Measurements from ENCODE around the gene HPX.

Gene HPX

DNA sequence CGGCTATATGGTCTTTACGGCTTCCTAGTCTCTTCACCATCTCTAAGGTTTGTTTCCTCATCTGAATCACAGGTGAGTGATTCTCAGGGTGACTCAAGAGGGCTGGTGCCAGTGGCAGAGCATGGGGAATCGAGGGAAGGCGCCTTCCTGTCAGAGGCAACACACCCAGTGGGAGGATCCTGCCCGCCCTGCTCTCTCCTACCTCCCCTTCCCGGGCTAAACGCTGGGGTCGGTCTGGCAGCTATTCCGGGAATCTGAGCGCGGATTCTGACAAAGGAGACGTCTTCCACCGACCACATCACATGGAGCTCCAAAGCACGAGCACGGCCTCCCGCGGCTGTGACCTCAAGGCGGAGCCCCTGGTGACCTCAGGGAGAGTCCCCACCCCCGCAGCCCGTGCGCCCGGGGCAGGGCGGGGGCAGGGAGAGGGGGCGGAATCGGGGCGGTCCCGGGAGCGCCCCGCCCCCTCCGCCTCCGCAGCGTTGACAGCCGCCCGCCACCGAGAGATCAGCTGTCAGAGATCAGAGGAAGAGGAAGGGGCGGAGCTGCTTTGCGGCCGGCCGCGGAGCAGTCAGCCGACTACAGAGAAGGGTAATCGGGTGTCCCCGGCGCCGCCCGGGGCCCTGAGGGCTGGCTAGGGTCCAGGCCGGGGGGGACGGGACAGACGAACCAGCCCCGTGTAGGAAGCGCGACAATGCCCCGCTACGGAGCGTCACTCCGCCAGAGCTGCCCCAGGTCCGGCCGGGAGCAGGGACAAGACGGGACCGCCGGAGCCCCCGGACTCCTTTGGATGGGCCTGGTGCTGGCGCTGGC, 50.7 kb downstream of the HPX start, which contains the start of gene SMPD1:
SMPD1 (plus strand) TSS at position 570 of the 813 bp plus-strand sequence; CDS start at position 695, 125 bp downstream.
- TF ChIP-seq, protein P1, sequence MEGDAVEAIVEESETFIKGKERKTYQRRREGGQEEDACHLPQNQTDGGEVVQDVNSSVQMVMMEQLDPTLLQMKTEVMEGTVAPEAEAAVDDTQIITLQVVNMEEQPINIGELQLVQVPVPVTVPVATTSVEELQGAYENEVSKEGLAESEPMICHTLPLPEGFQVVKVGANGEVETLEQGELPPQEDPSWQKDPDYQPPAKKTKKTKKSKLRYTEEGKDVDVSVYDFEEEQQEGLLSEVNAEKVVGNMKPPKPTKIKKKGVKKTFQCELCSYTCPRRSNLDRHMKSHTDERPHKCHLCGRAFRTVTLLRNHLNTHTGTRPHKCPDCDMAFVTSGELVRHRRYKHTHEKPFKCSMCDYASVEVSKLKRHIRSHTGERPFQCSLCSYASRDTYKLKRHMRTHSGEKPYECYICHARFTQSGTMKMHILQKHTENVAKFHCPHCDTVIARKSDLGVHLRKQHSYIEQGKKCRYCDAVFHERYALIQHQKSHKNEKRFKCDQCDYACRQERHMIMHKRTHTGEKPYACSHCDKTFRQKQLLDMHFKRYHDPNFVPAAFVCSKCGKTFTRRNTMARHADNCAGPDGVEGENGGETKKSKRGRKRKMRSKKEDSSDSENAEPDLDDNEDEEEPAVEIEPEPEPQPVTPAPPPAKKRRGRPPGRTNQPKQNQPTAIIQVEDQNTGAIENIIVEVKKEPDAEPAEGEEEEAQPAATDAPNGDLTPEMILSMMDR (IDR thresholded peaks at IDR 0.05; ENCODE audit: extremely low read depth, insufficient read depth, missing control alignments) = no peak
- in situ Hi-C loops (cut with MboI; ENCODE audit: low pct_unique_long_range_greater_than_20kb, low sequenced_read_pairs, unreplicated experiment) = loop anchor here (10.0 kb wide), 1 partner anchor 55 kb away; the partner anchor contains the start of gene HPX
- DNase-seq (ENCODE audit: low spot score) = peak; percentile 96

DNA sequence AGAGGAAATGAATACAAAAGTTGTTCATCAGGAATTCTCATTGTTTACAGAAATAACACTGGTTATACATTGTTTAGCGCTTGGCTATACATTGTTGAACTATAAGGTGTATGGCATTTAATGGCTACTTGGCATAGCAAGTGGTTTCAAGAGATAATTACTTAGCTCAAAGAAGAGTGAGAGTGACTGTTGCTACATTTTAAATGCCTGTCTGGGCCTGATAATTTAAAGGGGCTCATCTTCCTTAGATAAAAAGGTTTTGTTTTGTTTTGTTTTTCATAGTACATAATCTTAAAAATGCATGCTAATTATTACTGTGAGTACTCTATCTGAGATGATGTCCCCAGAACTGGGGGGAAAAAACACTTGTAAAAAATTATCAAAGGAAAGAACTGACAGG, 52.0 kb downstream of the HPX start:
- TF ChIP-seq, protein P1 (IDR thresholded peaks at IDR 0.05; ENCODE audit: extremely low read depth, insufficient read depth, missing control alignments) = no peak
- no peak for DNase-seq (ENCODE audit: low spot score)
- in situ Hi-C loops (cut with MboI; ENCODE audit: low pct_unique_long_range_greater_than_20kb, low sequenced_read_pairs, unreplicated experiment) = loop anchor here (10.0 kb wide), 1 partner anchor 56 kb away; the partner anchor contains the start of gene HPX

DNA sequence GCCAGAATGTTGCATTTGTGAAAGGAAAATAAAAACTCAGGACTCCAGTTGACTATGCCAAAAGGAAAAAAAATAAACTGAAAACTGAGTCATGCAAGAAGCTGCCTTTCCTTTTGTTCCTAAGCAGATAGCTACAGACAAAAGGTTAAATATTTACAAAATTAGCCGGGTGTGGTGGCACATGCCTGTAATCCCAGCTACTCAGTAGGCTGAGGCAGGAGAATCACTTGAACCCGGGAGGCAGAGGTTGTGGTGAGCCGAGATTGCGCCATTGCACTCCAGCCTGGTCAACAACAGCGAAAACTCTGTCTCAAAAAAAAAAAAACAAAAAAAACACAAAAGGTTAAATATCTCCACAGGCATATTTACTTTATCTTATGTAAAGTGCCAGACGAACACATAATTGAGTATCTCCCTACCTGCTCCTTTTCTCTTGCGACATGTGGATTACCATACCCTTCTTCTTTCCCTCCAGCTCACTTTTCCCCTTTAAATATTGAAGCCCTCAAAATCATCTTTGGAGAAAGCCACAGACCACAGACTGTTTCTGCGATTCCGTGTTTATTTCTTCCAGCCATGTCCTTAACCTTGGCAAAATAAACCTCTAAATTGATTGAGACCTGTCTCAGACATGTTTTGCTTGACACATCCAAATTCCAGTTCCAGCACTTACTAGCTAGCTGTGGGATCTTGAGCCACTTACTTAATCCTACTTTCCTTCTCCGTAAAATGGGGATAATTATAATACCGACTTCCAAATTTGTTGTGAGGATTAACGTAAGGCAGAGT, 52.8 kb downstream of the HPX start:
- in situ Hi-C loops (cut with MboI; ENCODE audit: low pct_unique_long_range_greater_than_20kb, low sequenced_read_pairs, unreplicated experiment) = loop anchor here (10.0 kb wide), 1 partner anchor 57 kb away; the partner anchor contains the start of gene HPX
- TF ChIP-seq, protein P1 (IDR thresholded peaks at IDR 0.05; ENCODE audit: extremely low read depth, insufficient read depth, missing control alignments) = no peak
- DNase-seq (ENCODE audit: low spot score) = no peak

- in situ Hi-C loops (cut with MboI; ENCODE audit: low pct_unique_long_range_greater_than_20kb, low sequenced_read_pairs, unreplicated experiment) = loop anchor here (10.0 kb wide), 1 partner anchor 60 kb away; the partner anchor contains the start of gene HPX
- TF ChIP-seq, protein P1 (IDR thresholded peaks at IDR 0.05; ENCODE audit: extremely low read depth, insufficient read depth, missing control alignments) = no peak
- DNase-seq (ENCODE audit: low spot score) = no peak
Observed at GRCh38 chr11:6385046-6385777, 55.6 kb downstream of the HPX start.
